GM10248 (cell line): ENCODE measurements around the gene MIA3.
A peak's percentile ranks its signal among the peaks of the same experiment; 100 is the strongest.

ENCODE experiments used
- CTCF ChIA-PET: fragments of 300-600 bp; sonication (Branson Sonifier 250); formaldehyde crosslinking; extraction: SDS; loops from one replicate; lab custom pipeline; 2021; ENCODE audit warnings: antibody characterized with exemption; lab: Yijun Ruan, JAX
- POLR2A ChIA-PET: fragments of 350-650 bp; sonication (Branson Sonifier 250); formaldehyde crosslinking; extraction: SDS; loops from one replicate; lab custom pipeline; 2020; ENCODE audit warnings: antibody characterized with exemption; lab: Yijun Ruan, JAX
- DNase-seq: peaks from one replicate; pipeline ENCODE4 v3.0.0; 2012; ENCODE audit errors: extremely low spot score
- TF ChIP-seq, protein P1 (sequence below): IDR thresholded peaks from 2 replicates; pipeline ENCODE4 v1.5.1; 2012; ENCODE audit warnings: mild to moderate bottlenecking, low read depth; ENCODE audit errors: extremely low read depth, missing control alignments, control extremely low read depth

Gene MIA3

DNA sequence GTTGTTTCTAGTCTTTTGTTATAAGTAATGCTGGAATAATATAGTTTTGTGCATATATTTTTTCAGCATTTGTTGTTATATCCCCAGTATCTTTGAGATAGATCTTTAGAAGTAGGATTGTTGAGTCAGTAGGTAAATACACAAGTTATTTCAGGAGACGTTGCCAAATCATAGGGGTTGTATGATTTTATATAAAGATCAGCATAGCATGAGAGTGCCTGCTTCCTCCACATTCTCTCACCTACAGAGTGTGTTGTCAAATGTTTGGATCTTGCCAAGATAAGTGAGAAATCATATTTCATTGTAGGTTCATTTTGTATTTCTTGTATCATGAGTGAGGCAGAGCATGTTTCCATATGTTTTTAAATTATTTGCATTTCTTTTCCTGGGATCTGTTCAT is 24.6 kb downstream of the MIA3 start:
- ChIA-PET CTCF (interaction anchor here (1.4 to 1.8 kb wide), 3 partner anchors 32 to 187 kb away, joined by 3 to 6 read pairs (median 4); no protein-coding TSS in a partner anchor), POLR2A (no interaction called here)

DNA sequence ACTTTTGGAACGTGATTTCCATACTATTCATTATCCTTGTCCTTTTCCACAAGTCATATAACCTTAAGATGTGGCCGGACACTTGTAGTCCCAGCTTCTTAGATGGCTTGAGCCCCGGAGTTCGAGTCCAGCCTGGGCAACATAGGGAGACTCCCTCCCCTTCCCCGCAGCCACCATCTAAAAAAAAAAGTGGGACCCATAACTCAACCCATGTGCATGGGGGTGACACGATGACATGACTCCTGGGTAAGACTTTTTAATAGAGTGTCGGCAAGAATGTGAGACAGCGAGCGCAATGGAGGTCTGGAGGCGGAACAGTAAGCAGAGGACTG is 25.7 kb downstream of the MIA3 start:
- ChIA-PET CTCF (interaction anchor here (0.7 to 3.1 kb wide), 4 partner anchors 9 to 178 kb away, joined by 3 to 24 read pairs (median 7); no protein-coding TSS in a partner anchor), POLR2A (interaction anchor here (1.0 kb wide), 1 partner anchor 9 kb away, joined by 3 read pairs; no protein-coding TSS in a partner anchor)
- no peak for DNase-seq
- TF ChIP-seq, protein P1, sequence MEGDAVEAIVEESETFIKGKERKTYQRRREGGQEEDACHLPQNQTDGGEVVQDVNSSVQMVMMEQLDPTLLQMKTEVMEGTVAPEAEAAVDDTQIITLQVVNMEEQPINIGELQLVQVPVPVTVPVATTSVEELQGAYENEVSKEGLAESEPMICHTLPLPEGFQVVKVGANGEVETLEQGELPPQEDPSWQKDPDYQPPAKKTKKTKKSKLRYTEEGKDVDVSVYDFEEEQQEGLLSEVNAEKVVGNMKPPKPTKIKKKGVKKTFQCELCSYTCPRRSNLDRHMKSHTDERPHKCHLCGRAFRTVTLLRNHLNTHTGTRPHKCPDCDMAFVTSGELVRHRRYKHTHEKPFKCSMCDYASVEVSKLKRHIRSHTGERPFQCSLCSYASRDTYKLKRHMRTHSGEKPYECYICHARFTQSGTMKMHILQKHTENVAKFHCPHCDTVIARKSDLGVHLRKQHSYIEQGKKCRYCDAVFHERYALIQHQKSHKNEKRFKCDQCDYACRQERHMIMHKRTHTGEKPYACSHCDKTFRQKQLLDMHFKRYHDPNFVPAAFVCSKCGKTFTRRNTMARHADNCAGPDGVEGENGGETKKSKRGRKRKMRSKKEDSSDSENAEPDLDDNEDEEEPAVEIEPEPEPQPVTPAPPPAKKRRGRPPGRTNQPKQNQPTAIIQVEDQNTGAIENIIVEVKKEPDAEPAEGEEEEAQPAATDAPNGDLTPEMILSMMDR: no peak

More for the DNA sequence above, 24.6 kb downstream of the MIA3 start:
- TF ChIP-seq, protein P1: no peak
- no peak for DNase-seq

DNA sequence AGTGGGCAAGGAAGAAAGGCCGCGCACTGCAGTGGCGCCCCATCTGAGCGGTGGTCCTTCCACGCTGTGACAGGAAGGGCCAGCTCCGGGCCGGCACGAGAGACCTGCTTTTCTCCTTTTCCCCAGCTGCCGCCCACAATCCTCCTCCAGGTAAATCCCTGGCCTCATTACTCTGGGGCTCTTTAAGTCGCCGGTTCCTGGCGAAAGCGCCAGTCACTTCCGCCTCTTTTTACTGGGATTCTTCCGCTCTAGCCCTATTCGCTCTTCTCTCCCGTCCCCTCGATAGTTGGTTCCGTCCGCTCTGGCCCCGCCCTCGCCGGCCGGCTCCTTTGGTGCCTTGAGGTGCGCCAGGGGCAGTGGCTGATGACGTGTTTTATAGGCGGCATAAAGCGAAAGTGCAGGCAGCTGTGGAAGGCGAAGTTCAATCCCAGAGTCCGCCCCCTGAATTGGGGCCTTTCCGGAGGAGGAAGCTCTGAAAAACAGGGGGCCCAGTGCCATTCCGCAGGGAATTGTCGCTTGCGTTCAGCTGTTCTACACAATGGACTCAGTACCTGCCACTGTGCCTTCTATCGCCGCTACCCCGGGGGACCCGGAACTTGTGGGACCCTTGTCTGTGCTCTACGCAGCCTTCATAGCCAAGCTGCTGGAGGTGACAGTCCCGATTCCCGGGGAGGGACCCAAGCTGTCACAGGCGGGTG is 26.2 kb downstream of the MIA3 start:
- TF ChIP-seq, protein P1: no peak
- DNase-seq: peak; percentile 92
- ChIA-PET CTCF (interaction anchor here (0.7 to 3.1 kb wide), 6 partner anchors 9 to 179 kb away, joined by 3 to 24 read pairs (median 4); no protein-coding TSS in a partner anchor), POLR2A (interaction anchor here (1.0 to 1.1 kb wide), 2 partner anchors 10 to 69 kb away, joined by 3 to 4 read pairs; no protein-coding TSS in a partner anchor)

DNA sequence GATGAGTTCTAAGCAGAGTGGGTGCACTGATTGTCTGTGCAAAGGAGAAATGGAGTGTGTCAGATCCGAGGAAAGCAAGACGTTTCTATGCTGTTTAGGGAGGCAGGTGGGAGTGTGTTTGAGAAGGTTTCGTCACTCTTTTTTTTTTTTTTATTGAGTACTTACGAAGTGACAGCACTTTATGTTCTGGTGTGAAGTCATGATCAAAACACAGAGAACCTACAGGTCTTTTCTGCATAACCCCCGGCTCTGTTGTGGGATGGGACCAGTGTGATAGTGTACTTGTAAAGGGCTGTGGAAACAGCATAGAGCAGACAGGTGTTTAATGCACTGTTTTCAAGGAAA is 26.7 kb downstream of the MIA3 start:
- TF ChIP-seq, protein P1: no peak
- ChIA-PET CTCF (interaction anchor here (0.8 to 3.1 kb wide), 5 partner anchors 8 to 179 kb away, joined by 3 to 24 read pairs (median 7); no protein-coding TSS in a partner anchor), POLR2A (interaction anchor here (1.0 to 1.1 kb wide), 2 partner anchors 10 to 68 kb away, joined by 3 to 4 read pairs; no protein-coding TSS in a partner anchor)
- DNase-seq: no peak

DNA sequence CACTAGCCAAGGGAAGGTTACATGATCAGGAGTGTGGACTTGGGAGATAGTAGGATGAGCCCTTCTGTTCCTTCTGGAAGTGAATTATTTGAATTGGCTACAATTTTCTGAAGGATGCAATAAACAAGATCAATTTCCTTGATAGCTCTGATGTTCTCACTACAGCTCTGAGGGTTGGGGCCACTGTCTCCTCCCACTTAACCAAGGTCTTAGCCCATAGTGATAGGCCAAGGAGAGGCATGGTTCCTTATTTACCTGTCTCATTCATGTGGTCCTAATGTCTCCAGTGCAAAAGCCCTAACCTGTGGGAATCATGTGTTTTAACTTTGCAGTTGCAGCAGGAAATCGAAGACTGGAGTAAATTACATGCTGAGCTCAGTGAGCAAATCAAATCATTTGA is 34.8 kb downstream of the MIA3 start:
- POLR2A ChIA-PET: no interaction called here
- CTCF ChIA-PET: interaction anchor here (1.1 to 3.1 kb wide), 3 partner anchors 8 to 42 kb away, joined by 3 to 14 read pairs (median 4); no protein-coding TSS in a partner anchor
- no peak for DNase-seq
- TF ChIP-seq, protein P1: no peak

DNA sequence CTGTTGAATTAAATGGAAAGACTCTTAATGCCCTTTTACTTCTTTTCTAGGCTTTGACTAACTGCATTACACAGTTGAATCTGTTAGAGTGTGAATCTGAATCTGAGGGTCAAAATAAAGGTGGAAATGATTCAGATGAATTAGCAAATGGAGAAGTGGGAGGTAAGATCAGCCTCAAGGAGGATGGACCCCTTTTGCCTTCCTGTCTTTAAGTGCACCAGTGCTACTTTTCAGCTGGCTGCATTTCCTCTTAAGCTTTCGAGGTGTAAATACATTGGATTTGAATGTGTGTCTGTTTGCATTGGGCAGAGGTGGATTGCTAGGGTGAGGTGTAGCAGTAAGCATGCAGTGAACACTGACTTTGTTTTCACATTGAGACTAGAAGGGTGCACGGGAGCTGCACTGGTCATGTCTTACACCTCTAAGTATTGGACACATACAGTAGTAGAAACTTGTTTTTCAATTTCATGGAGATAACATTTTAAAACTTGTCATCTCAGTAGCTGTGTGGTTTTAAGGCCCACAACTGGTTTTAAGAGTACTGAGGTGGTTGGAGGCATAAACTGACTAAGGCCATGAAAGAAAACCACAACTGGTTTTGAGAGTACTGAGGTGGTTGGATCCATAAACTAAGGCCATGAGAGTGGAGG is 35.4 kb downstream of the MIA3 start:
- POLR2A ChIA-PET: no interaction called here
- no peak for DNase-seq
- TF ChIP-seq, protein P1: no peak
- CTCF ChIA-PET: interaction anchor here (1.1 to 3.1 kb wide), 6 partner anchors 8 to 187 kb away, joined by 3 to 14 read pairs (median 4); no protein-coding TSS in a partner anchor
